A673 (cell line): ENCODE results near the gene SEC14L6. TPM values are rescaled to one million over a fixed set of nuclear protein-coding genes. Genes with fewer than 3 reads are reported as not detected.

Experiments used
- BruUV-seq: library from RNA; stranded (reverse); fragments of 400-500 nt; replicated peaks from 2 replicates; lab custom pipeline; 2021; lab: Mats Ljungman, UMichigan
- CTCF ChIA-PET: fragments of 300-600 bp; sonication (Branson Sonifier 250); formaldehyde crosslinking; loops from one replicate; lab custom pipeline; 2022; ENCODE audit warnings: antibody characterized with exemption; lab: Charles Lee
- POLR2A ChIA-PET: fragments of 300-600 bp; sonication (Branson Sonifier 250); formaldehyde crosslinking; loops from one replicate; lab custom pipeline; 2022; ENCODE audit warnings: antibody characterized with exemption; ENCODE audit not compliant: low non-redundant PET; lab: Charles Lee
- DNase-seq: peaks from one replicate; pipeline ENCODE4 v3.0.0-alpha.2; 2015; ENCODE audit warnings: low spot score
- H3K27ac ChIP-seq: fragments of 200-600 bp; sonication (generic); 2 replicates; pipeline ENCODE4 v1.5.1; 2016; ENCODE audit warnings: mixed run types, low read depth, mild to moderate bottlenecking, mixed read lengths, antibody characterized with exemption, low read length; ENCODE audit not compliant: poor library complexity, severe bottlenecking
- H3K27me3 ChIP-seq: fragments of 200-600 bp; sonication (generic); replicated peaks from 2 replicates; pipeline ENCODE4 v1.6.1; 2017; ENCODE audit warnings: mixed run types, low read depth, mild to moderate bottlenecking, mixed read lengths, antibody characterized with exemption, low read length; ENCODE audit not compliant: insufficient read depth, poor library complexity
- H3K36me3 ChIP-seq: fragments of 200-600 bp; sonication (generic); 2 replicates; pipeline ENCODE4 v1.6.1; 2016; ENCODE audit warnings: mixed run types, mild to moderate bottlenecking, mixed read lengths, antibody characterized with exemption, low read length; ENCODE audit not compliant: insufficient read depth, poor library complexity, severe bottlenecking
- H3K4me1 ChIP-seq: fragments of 200-600 bp; sonication (generic); 2 replicates; pipeline ENCODE4 v1.6.1; 2017; ENCODE audit warnings: mixed run types, mild to moderate bottlenecking, mixed read lengths, antibody characterized with exemption, low read length; ENCODE audit not compliant: insufficient read depth, poor library complexity, severe bottlenecking
- H3K4me3 ChIP-seq: fragments of 200-600 bp; sonication (generic); 2 replicates; pipeline ENCODE4 v1.5.1; 2016; ENCODE audit warnings: low read depth, mixed run types, mild to moderate bottlenecking, mixed read lengths, low read length; ENCODE audit not compliant: poor library complexity, severe bottlenecking
- H3K9me3 ChIP-seq: fragments of 200-600 bp; sonication (generic); 2 replicates; pipeline ENCODE4 v1.6.1; 2016; ENCODE audit warnings: mixed run types, low read depth, mild to moderate bottlenecking, mixed read lengths, antibody characterized with exemption, low read length; ENCODE audit not compliant: poor library complexity, severe bottlenecking
- CTCF ChIP-seq: fragments of 300-800, 200-600 bp; sonication (generic); conservative IDR thresholded peaks from 2 replicates; pipeline ENCODE4 v1.5.1; 2017; ENCODE audit warnings: low read depth, mild to moderate bottlenecking, antibody characterized with exemption, low read length, moderate library complexity, mixed read lengths
- EZH2 ChIP-seq: fragments of 200-600 bp; sonication (generic); IDR thresholded peaks from 2 replicates; pipeline ENCODE4 v1.6.1; 2017; ENCODE audit warnings: borderline replicate concordance, low read depth, mild to moderate bottlenecking, mixed read lengths, antibody characterized with exemption, low read length; ENCODE audit not compliant: poor library complexity, severe bottlenecking
- intact Hi-C: fragments of 100-400 bp; cut with micrococcal nuclease; formaldehyde crosslinking; loops from one replicate; pipeline ENCODE4 v1.10.0; 2022; ENCODE audit not compliant: unreplicated experiment
- total RNA-seq: library from RNA; stranded (reverse); gene quantifications from 2 replicates; pipeline ENCODE4 v1.2.3, GENCODE V29; 2021

Gene SEC14L6
- total RNA-seq, 1 experiment from 2014 or later = not detected

- no peak for DNase-seq
- Histone ChIP-seq H3K27me3 (no peaks in the 10 kb centered on the region), H3K9me3 (no peaks in the 10 kb centered on the region), H3K4me3 (no peak overlapping the region), H3K27ac (no peak overlapping the region), H3K36me3 (no peaks in the 10 kb centered on the region), H3K4me1 (no peaks in the 10 kb centered on the region)
- intact Hi-C loops = no loop called here
- POLR2A ChIA-PET = no interaction called here
- CTCF ChIA-PET = no interaction called here
- no TSS peak for BruUV-seq
- TF ChIP-seq CTCF (no peak), EZH2 (no peak)
These were observed 48.9 kb downstream of the SEC14L6 start for GRCh38 chr22:30497466-30498150.

- intact Hi-C loops = no loop called here
These were observed 51.3 kb downstream of the SEC14L6 start for GRCh38 chr22:30495041-30495784.

GRCh38 chr22:30492144-30492543 lies 54.4 kb downstream of the SEC14L6 start:
- no peak overlapping the region for H3K27ac ChIP-seq
- TF ChIP-seq CTCF (no peak), EZH2 (no peak)
- no peak for DNase-seq
- no TSS peak for BruUV-seq
- H3K4me1 ChIP-seq = no peaks in the 10 kb centered on the region
- no peak overlapping the region for H3K4me3 ChIP-seq
- no peaks in the 10 kb centered on the region for H3K36me3 ChIP-seq
- H3K27me3 ChIP-seq = no peaks in the 10 kb centered on the region
- POLR2A ChIA-PET = no interaction called here
- H3K9me3 ChIP-seq = no peaks in the 10 kb centered on the region
- intact Hi-C loops = no loop called here
- CTCF ChIA-PET = no interaction called here

More at GRCh38 chr22:30495041-30495784, 51.3 kb downstream of the SEC14L6 start:
- no peak for TF ChIP-seq EZH2
- TF ChIP-seq CTCF = no peak
- no TSS peak for BruUV-seq
- H3K27me3 ChIP-seq = no peaks in the 10 kb centered on the region
- no peaks in the 10 kb centered on the region for H3K36me3 ChIP-seq
- H3K9me3 ChIP-seq = no peaks in the 10 kb centered on the region
- ChIA-PET CTCF (no interaction called here), POLR2A (no interaction called here)
- H3K4me3 ChIP-seq = no peak overlapping the region
- no peak overlapping the region for H3K27ac ChIP-seq
- no peaks in the 10 kb centered on the region for H3K4me1 ChIP-seq
- no peak for DNase-seq
